AG10803 (cell line): ENCODE measurements around the gene LTBR.

Source experiments
- DNase-seq: peaks from one replicate; pipeline ENCODE4 v3.0.0; 2010; ENCODE audit warnings: low read depth
- H3K4me3 ChIP-seq: 2 replicates; pipeline ENCODE4 v1.5.1; 2011; ENCODE audit warnings: mild to moderate bottlenecking, low read length, control low read depth
- TF ChIP-seq, protein P1 (sequence below): conservative IDR thresholded peaks from 2 replicates; pipeline ENCODE4 v1.5.1; 2011; ENCODE audit warnings: mild to moderate bottlenecking, low read length, control low read depth, inconsistent platforms

Gene LTBR

DNA sequence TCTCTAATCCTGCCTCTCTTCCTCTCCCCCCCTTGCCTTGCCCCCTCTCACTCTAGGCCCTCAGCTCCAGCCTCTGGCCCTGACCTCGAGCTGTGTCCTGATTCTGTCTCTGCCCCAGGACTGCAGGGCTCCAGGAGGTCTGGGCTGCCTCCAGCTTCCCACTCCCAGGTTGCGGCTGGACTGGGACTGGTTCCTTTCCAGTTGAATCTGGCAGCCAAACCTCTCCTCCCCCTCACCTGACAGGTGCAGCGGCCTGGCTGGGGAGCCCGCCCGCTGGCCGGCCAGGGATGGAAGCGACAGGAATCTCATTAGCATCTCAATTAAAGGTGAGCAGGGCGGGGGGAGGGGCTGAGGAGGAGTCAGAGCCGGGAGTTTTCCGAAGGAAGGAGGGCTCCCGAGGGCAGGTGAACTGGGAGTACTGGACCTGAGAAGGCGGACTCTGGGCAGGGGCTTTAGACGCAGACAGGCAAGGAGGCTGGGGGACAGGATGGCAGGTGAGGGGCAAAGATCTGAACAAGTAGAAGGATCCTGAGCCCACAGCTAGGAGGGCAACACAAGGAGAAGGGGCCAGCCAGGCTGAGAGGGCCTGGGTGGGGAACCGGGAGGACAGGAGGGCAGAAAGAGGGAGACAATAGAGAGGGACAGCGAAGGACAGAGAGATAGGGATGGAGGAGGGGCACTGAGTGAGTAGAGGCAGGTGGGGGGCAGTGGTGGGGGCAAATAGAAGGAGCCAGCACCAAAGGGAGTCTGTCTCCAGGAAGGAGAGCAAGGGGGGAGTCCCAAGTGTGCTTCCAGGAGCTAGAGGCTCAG, 8.5 kb upstream of the LTBR start, which contains the start of gene SCNN1A:
Gene SCNN1A, minus strand, starts transcription at position 295 of the 810 bp plus-strand sequence. CDS start 780 bp downstream, outside the sequence.
- TF ChIP-seq, protein P1, sequence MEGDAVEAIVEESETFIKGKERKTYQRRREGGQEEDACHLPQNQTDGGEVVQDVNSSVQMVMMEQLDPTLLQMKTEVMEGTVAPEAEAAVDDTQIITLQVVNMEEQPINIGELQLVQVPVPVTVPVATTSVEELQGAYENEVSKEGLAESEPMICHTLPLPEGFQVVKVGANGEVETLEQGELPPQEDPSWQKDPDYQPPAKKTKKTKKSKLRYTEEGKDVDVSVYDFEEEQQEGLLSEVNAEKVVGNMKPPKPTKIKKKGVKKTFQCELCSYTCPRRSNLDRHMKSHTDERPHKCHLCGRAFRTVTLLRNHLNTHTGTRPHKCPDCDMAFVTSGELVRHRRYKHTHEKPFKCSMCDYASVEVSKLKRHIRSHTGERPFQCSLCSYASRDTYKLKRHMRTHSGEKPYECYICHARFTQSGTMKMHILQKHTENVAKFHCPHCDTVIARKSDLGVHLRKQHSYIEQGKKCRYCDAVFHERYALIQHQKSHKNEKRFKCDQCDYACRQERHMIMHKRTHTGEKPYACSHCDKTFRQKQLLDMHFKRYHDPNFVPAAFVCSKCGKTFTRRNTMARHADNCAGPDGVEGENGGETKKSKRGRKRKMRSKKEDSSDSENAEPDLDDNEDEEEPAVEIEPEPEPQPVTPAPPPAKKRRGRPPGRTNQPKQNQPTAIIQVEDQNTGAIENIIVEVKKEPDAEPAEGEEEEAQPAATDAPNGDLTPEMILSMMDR, result no peak
- H3K4me3 ChIP-seq, result no peak within 1 kb of the TSS
- DNase-seq, result no peak

DNA sequence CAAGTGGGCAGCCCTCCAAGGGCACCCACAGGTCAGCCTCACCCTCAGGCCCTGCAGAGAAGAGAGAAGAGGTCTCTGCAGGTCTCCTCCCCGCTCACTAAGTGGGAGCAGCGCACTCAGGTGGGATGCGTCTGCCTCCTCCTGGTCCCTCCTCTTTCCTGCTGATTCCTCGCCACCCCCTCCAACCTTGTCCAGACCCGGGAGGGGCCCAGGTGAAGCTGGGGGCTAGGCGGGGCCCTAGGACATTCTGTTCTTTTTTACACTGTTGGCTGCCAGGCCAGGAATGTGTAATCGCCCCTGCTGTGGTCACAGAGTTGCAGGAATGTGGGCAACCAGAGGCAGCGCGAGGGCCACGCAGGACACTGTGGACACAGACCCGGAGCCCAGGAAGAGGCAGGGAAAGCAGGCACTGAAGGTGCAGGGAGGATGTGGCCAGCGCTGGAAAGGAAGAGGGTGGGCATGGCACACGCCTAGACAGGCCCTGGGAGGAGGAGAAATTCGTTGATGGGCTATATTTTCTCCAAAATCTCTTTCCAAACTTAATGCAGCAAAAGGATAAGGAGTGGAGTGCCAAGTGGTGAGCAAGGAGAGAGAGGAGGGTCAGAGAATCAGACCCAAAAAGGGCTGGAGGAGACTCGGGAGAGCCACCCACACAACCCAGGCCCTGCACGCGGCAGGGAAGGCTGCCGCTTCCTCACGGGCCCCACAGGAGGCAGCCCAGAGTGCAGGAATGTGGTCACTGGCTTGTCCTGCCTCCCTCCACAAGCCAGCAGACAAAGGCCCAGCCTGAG, 7.7 kb upstream of the LTBR start:
- peak; percentile 68 for DNase-seq
- H3K4me3 ChIP-seq, result no peak overlapping the region
- TF ChIP-seq, protein P1, result peak; percentile 62

DNA sequence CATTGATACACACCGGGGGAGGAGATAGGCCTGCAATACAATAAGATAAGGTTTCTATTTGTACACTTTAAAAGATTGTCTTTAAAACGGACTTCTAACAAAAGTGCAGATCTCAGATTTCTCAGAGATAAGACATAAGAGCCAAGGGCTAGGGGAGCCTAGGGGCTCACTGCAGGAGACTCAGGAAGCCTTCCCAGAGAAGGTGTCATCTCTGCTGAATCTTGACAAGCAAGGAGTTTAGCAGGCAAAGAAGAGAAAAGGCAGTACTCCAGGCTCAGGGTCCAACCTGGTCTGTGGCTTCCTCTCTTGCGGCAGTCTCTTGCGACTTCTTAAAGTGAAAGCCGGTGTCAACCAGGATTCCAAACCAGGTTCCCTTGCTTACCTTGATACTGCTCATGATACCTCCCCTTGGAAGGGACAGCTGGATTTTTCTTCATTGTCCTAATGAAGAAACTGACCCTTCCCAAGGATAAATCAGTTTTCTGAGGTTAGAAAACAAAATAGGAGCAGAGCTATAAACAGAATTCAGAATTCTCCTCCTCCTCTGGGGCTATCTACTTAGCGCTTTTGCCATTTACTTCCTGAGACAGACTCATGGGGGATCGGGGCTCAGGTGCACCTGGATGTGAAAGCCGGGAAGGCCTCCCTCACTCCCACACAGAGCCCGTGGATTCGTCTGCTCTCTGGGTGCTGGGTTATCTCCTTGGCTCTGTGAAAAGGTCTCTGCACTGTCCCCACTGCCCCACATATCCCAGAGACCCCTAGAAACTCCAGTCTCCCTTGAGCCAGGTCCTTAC, 6.9 kb upstream of the LTBR start:
- no peak for DNase-seq
- TF ChIP-seq, protein P1, result no peak
- H3K4me3 ChIP-seq, result no peak overlapping the region

DNA sequence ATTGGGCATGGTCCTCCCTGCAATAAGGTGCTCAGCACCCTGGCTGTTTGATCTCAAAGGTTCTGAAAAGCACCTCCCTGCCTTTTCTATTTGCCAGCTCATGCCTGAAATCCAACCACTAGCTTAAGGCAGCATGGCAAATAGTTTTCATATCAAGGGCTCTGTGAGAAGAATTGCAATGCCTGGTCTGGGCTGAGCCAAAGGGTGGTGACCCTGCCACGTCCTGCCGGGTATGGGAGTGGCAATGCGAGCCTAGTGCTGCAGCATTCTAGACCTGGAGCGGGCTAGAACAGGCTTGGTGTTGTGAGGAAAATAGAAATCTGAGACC, 6.3 kb upstream of the LTBR start:
- no peak for DNase-seq
- TF ChIP-seq, protein P1, result no peak

DNA sequence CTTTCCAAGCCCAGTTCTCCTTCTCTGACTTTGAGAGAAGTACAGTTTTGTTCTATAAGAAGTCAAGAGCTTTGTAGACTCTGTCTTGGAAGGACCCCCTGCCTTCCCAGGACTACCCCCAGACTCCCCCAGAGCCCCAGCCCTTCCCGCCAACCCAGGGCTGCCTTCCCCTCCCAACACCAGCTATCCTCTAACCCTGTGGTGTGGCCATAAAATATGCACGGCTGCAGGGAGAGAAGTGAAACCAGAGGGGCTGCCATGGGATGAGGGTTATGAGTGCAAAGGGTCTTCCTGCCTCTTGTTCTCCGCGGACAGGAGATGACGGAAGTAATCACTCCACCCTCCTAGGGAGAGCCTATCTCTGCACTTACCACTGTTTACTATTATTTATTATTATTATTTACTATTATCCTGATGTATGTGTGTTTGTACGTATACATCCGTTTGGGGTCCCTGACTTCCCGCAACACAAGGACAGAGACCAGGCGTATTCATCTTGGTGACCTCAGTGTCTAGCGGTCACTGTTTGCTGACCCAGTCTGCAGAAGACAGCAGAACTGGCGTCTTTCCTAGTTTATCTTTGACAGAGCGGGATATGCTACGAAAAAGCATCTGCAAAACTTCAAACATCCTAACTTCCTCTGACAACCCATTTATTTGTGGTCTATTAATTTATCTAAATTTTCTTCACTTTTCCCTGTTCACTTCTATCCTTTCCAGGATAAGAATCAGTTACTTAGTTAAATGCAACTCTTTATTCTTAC, 5.1 kb upstream of the LTBR start:
- DNase-seq, result no peak

More for the DNA sequence above, 6.3 kb upstream of the LTBR start:
- no peak overlapping the region for H3K4me3 ChIP-seq

More for the DNA sequence above, 5.1 kb upstream of the LTBR start:
- no peak overlapping the region for H3K4me3 ChIP-seq
- TF ChIP-seq, protein P1, result no peak
